Stimulated activated CD4-positive, alpha-beta T cell treated with anti-CD3 and anti-CD28 coated beads, Interleukin-2, amount 100 ng/mL, for 4 hours (primary cell): ENCODE data around the gene HOOK2.
"Not testable (repeated sequence)": the region's sequence is repeated elsewhere in the genome, so short reads cannot be mapped to it uniquely, and the experiment has no call there.

ENCODE experiments used
- DNase-seq: peaks from one replicate; pipeline ENCODE4 v3.0.0-alpha.2; 2020; ENCODE audit warnings: low read depth

HOOK2 gene

DNA sequence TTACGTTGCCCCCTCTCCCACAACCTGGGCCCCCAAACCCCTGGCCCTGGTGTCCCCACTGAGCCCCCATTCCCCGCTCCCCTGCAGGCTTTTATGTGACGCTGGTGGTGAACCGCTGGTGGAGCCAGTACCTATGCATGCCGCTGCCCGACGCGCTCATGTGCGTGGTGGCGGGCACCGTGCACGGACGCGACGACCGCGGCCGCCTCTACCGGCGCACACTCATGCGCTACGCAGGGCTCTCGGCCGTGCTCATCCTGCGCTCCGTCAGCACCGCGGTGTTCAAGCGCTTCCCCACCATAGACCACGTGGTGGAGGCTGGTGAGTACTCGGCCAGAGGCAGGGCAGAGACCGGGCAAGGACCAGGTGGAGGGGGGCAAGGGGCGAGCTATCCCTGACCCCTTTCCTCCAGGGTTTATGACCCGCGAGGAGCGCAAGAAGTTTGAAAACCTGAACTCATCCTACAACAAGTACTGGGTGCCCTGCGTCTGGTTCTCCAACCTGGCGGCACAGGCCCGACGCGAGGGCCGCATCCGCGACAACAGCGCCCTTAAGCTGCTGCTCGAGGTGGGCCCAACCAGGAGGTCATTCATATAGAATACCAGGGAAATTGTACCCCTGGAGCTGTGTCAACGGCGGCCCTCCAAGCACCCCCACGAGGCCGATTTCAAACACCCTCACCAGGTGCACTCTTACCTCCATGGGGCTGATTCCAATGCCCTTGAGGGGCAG is 20.7 kb downstream of the HOOK2 start:
- no peak for DNase-seq

DNA sequence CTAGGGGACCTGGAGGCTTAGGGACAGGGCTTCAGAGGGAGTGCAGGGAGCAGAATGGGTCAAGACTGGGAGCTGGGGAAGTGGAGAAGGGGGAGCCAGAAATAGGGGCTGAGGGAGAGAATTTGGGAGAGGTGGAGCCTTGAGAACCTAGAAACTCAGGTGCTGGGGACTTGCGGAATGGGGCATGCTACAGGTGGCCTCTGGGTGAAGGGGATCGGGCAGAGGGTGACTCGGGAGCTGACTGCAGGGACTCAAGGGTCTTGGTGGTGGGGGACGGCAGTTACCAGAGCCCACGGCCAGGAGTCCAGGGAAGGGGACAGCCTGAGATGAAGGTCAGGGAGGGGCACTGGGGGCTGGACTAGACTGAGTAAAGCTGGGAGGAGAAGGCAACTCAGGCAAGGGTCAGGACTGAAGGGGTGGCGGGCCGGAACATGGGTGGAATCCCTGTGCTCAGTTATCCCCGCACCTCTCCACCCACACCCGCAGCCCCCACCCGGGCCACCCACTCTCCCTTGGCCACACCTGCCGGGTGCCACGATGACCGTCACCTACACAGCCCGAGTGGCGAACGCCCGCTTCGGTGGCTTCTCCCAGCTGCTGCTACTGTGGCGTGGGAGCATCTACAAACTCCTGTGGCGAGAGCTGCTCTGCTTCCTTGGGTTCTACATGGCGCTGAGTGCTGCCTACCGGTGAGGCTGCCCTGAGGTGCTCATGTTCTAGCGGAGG is 23.1 kb downstream of the HOOK2 start:
- DNase-seq: no peak

DNA sequence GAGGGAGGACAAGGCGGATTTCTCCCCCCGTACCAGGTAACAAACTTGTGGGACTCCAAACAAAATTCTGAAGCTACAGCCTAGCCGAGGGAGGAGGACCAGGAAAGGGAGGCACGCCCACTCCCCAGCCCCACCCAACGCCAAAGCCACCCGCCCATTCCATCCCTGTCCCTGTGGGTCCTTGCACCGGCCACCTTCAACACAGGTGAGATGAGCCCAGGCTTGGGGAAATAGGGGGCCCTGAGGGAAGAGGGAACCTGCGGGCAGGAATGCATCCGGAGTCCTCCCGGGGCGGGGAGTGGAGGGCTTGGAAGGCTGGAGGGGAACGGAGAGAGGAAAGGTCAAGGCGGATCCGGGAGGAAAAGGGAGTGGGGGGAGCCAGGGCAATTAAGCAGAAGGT is 23.7 kb downstream of the HOOK2 start, which contains the start of gene BEST2:
Gene BEST2, plus strand, starts transcription at position 157 of the 400 bp plus-strand sequence. CDS start 802 bp downstream, outside the sequence.
- DNase-seq: no peak

DNA sequence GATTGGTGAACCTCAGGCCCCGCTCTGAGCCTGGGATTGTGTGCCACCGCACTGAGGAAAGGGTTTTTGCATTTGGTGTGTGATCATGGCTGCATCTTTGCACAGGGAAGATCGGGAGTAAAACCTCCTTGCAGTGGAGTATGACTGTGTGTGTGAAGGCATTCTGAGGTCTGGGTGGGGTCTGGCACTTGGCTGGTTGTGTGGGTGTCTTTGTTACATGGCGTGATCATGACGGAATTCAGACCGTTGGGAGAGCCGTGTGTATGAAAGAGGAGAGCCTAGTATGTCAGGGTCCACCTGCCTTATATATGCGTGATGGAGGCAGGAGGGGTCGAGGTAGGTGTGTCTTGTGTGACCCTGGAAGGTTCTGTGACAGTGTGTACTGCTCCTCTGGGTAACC is 24.5 kb downstream of the HOOK2 start:
- DNase-seq: no peak

DNA sequence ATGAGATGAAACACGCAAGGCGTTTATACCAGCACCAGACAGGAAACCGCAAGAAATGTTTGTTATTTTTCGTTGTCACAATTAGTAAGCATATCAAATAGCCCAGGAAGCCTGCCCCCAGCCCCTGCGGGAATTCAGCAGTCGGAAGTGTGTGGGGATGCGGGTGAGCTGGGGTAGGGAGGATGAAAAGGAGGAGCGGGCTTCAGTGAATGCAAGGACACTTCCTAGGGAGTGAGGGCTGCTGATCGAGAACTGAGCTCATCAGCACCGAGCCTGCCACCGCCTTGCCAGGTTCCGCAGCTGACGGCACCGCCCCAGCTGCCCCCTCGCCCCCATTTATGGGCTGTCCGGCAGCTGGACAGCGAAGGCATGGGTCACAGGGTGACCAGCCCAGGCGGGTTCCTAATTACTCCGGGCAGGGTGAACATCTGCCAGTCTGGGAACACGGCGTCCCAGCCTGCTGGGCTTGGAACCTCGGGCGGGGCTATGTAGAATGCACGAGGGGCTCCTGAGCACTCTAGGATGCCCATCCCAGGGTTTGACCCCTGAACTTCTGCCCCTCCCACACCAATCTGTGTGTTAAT is 25.3 kb downstream of the HOOK2 start:
- DNase-seq: no peak

DNA sequence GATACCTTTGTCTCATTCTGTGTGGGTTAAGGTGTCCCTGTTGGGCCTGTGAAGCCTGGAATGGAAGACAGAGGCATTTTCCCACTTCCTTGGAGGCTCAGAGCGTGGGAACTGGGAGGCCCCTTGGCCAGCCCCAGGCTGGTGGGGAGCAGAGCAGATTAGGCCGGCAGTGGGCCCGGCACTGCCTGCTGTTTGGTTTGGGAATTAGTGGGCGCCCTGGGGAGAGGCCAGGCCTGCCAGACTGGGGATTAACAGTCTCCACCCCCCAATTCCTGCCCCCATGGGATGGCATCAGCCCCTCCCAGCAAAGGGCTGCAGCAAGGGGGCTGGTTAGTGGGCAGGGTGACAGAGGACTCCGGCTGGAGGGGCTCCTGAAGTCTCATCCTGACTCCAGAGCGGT is 26.9 kb downstream of the HOOK2 start:
- no peak for DNase-seq

DNA sequence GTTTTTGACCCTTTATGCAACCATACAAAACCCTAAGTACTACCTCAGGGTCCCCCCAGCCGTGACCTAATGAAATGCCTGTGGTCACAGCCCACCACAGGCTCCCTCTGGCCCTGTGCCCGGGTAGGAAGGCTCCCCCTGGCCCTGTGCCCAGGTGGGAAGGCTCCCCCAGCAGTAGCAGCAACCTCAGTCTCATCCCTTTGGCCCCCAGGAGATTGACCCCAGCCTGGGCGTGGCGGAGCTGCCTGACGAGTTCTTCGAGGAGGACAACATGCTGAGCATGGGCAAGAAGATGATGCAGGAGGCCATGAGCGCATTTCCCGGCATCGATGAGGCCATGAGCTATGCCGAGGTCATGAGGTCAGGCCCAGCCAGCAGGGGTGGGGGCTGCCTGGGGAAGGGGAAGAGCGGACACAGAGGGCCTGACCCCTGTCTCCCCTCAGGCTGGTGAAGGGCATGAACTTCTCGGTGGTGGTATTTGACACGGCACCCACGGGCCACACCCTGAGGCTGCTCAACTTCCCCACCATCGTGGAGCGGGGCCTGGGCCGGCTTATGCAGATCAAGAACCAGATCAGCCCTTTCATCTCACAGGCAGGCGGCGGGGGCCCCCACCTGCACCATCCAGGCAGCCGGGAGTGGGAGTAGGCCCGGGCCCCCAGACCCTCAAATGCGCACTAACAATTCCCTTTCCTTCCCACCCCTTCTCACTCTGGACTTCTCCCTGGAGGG is 30.0 kb downstream of the HOOK2 start:
- no peak for DNase-seq

DNA sequence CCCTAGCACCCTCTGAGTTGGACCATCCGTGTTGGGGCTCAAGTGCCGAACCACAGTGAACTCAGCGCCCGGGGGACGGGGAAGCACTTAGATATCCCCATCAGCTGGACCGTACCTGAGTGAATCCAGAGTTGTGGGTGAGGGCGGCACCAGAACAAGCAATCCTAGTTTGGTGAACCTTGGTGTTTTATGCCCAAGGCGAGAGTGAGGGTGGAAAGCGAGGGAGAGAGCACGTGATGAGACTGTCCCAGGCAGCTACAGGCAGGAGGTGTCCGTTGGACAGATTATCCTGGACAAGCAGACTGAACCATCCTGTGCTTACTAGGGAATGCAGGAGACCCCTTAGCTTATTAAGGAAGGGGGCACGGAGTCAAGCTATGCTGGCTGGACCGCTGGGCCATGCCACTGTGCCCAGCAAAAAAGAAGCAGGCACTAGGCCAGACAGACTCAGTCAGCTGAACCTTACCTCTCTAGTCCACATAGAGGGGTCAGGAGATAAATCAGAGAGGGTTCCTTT is 37.5 kb downstream of the HOOK2 start:
- no peak for DNase-seq

DNA sequence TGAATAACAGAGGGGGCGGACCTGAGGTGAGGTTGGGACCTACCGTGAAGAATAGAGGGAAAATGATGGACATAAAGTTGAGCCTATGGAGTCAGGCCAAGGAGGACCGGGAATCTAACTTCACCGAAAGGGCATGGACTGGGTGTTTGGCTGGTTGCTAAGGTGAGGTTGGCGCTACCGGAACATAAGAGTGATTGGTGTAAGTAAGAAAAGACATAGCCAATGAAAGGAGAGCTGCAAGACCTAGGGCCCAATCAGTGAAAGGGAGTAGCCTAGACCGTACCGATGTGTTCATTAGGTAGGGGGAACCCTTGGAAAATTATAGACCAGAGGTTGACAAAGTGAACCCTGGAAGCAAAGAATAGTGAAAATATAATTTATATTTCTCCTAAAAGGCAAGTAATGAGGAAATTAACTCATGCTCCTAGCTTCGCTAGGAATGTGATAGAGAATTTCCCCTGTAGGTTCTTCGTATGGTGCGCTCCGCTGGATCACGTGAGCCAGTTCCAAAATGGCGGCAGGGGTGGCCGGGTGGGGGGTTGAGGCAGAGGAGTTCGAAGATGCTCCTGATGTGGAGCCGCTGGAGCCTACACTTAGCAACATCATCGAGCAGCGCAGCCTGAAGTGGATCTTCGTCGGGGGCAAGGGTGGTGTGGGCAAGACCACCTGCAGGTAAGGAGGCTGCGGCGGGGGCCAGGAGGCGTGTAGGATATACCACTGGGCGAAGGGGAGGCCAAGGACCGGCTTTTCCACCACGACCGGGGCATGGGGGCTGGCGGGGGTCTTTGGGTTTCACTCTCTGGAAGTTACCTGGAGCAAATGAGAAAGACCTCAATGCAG is 38.1 kb downstream of the HOOK2 start, which contains the start of gene GET3:
Gene GET3, plus strand, starts transcription at position 503 of the 840 bp plus-strand sequence. Its CDS starts 9 bp downstream, at position 512.
- DNase-seq: peak; percentile 67

DNA sequence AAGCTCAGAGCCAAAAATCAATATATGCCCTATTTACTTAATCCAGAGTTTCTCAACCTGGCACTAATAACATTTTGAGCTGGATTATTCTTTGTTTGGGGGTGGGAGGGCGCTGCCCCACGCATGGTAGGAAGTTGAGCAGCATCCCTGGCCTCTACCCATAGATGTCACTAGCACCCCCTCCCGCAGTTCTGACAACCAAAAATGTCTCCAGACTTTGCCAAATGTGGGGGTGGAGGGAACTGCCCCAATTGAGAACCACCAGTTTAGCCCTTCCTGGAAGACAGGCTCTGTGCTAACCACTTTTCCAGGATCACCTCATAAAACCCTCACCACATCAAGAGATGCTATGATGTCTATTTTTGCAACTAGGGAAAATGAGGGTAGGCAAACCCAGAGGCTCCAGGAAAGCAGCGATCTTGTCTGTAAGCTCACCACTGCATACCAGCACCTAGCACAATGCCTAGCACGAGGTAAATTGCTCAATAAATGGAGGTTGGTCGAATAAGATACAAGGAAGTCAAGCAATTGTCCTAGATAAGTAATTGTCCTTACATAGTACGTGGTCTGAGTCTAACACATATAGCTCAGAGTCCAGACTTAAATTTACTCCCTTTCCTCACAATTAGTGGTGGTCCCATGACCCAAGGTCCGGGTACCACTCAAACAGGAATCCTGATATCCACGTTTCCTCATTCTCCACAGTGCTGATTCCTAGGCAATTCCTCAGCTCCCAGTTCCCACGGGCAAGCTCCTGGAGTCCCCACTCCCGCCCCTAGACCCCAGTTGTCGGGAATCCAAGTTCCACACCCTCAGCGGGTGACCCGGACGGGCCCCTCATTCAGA is 41.8 kb downstream of the HOOK2 start:
- peak; percentile 41 for DNase-seq

DNA sequence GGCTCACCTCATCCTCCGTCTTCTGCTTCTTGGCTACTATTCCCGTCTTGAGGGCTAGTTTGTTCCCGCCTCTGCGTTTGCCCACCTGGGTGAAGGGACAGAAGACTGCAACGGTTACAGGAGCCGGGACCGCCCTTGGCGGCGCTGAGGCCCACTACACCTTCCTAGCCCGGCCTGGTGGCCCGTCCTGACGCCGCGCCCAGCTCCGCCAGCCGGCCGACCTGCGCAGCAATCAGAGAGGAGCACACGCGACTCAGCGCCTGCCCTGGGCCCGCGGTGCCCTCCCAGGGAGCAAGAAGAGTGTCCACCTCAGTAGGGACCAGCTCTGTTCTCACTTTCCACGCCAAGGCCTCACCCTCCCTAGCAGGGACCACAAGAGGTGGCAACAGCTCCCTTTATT is 44.0 kb downstream of the HOOK2 start:
- DNase-seq: no peak

DNA sequence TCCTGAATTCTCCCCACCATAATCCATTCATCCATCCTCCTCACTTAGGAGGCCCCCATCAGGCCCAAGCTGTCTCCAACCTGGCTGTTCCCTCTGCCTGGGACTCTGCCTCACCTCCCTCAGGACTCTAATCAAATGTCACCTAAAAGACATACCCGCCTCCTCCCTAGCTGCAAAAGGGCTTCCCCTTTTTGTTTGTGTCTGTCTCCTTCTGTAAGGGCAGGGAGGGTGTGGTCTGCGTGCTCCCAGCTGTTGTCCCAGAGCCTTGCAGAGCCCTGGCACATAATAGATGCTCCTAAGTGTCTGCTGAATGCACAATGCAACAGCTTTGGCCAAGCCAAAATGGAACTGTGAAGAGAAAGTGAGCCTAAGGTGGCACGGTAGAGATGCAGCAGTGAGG is 45.3 kb downstream of the HOOK2 start:
- no peak for DNase-seq

DNA sequence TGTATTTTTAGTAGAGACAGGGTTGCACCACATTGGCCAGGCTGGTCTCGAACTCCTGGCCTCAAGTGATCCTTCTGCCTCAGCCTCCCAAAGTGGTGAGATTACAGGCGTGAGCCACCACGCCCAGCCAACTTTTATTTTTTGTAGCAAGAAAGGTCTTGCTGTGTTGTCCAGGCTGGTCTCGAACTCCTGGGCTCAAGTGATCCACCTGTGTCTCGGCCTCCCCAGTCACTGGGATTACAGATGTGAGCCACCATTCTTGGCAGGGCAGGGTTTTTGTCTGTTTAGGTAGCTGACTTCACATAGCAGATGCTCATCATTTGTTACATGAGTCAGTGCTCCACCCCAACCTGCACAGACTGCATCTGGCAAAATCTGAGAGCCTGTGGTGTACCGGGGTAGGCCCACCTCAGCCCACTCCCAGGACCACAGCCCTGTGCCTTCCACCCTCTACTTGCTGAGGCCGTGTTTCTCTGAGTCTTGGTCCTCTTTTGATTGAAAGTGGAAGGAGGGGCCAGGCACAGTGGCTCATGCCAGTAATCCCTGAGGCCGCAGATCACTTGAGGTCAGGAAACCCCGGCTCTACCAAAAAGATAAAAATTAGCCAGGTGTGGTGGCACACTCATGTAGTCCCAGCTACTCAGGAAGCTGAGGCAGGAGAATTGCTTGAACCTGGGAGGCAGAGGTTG is 47.5 kb downstream of the HOOK2 start:
- DNase-seq: no peak

DNA sequence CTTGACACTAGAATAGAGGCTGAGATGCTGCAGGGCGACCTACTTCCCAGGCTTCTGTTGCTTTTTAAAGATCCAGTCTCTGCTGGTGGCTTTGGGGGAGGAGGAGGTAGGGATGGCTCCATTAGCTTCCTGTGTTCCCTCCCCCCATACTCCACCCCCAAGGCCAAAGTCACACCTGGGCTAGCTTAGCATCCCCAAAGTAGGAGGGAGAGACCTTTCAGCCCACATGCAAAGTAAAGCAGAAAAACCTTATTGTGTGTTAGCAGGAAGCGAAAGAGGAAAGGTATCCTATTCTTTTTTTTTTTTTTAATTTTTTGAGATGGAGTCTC is 48.4 kb downstream of the HOOK2 start:
- DNase-seq: no peak

DNA sequence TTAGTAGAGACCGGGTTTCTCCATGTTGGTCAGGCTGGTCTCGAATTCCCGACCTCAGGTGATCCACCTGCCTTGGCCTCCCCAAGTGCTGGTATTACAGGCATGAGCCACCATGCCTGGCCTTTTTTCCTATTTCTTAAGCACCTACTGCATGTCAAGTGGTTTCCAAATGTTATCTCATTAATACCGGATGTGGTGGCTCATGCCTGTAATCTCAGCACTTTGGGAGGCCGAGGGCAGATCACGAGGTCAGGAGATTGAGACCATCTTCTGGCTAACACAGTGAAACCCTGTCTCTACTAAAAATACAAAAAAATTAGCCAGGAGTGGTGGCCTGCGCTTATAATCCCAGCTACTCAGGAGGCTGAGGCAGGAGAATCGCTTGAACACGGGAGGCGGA is 49.7 kb downstream of the HOOK2 start:
- not testable (repeated sequence) for DNase-seq

DNA sequence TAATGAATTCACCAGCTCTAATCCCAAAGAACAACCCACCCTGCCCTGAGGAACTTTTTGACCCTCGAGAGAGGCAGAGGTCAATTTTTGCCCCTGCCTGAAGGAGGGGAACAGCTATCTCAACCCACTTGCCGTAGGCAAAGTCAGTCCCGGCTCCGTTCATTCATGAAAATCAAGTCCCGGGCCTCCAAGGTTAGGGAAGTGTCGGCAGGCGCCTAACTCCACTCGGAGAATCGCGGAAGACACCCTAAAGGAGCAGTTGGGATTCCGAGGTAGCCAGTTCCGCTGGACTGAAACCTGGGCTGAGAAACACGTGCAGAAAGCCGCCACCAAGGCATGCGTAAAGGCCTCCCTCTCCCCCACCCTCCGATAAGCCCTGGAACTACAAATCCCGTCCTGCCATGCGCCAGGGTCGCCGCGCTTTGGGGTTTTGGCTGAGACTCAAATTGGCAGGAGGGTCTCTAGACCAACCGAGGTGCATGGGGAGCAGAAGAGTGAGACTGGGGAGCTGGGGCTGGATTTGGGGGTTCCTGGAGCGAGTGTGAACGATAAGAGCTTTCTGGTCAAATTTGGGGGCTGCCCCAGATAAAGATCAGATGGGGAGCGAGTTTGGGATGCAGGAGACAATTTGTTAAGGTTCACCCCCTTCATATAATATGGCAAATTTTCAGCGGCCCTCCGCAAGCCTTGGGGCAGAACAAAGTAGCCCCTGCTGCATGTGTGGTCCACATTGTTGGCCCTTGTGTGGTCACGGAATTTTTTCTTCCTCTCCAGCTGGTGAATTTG is 51.5 kb downstream of the HOOK2 start, which contains the start of gene TNPO2:
Gene TNPO2, minus strand, starts transcription at position 292 of the 786 bp plus-strand sequence. CDS start 2,955 bp downstream, outside the sequence.
- DNase-seq: peak; percentile 64

DNA sequence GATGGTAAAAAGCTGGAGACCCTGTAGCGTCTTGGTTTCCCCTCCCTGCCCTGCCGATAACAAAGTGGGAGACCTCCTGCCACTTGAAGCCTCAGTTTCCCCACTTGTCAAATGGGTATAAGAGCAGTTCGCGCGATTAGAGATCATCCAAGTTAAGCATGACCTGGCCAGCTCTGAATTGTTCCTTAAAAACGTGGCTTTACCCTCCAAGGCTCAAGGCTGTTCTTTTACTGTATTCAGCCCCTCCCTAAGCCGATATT is 52.0 kb downstream of the HOOK2 start:
- no peak for DNase-seq

DNA sequence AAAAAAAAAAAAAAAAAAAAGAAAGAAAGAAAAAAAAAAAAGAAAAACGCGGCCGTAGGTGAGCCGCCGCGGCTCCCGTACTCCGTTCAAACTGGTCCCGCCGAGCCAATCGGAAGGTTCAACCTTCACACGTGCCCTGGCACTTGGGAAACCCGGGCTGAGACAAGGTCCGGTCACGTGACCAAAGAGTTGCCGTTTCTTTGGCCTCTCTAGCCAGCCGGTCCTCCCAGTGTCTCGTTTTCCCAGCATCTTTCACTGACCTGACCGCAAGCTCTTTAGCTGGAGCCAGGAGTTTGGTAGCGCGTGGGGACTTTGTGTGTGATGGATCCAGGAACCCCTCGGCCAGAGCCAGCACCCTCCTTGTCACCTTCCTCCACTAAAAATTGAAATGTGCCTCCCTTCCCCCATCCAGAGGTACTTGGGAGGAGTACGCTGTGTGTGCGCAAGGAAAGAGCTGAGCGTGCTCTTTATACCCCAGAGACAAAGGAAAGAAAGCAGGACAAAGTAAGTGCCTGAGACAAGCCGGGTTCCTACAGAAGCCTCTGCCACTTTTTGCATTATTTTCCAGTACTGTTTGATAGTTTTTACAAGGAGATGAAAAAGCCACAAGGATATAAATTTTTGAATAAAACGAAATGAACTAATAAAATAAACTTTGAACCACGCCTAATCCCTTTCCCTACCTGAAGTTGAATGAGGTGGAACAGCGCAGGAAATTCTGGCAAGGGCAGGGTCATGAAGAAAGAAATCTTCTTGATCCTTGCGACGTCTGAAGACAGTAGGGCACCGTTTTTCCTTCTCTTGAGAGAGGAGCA is 52.6 kb downstream of the HOOK2 start:
- DNase-seq: peak; percentile 91
